Measurements from ENCODE around the gene CTSF.

GRCh38 chr11:66543263-66544107 is 24.9 kb downstream of the CTSF start:
- no peak for TF ChIP-seq GATA2 (IDR thresholded peaks at IDR 0.05; ENCODE audit: low read depth, low read length)
- no peak for TF ChIP-seq GATA3 (IDR thresholded peaks at IDR 0.05; ENCODE audit: low read depth, low read length)
